K562 (cell line): ENCODE data around the gene CCL20. TPM values are rescaled to one million over a fixed set of nuclear protein-coding genes. Genes with fewer than 3 reads are reported as not detected.

Experiments used
- ATAC-seq: fragments of 200-7000 bp; cut with Tn5 transposase; 3 replicates; pipeline ENCODE4 v1.9.1; 2020; ENCODE audit warnings: moderate library complexity
- BruUV-seq: library from RNA; stranded (reverse); fragments of 400-500 nt; replicated peaks from 2 replicates; lab custom pipeline; 2021; lab: Mats Ljungman, UMichigan
- CTCF ChIA-PET: fragments of 300-600 bp; formaldehyde crosslinking; extraction: SDS; loops from one replicate; lab custom pipeline; 2021; ENCODE audit warnings: low intra/inter-chr PET ratio; lab: Yijun Ruan, JAX
- POLR2A ChIA-PET: fragments of 300-600, 350-650 bp; sonication (Branson Sonifier 250); formaldehyde crosslinking; extraction: SDS; loops from one replicate; lab custom pipeline; 2021; ENCODE audit warnings: antibody characterized with exemption, inconsistent platforms; lab: Yijun Ruan, JAX
- DNase-seq, 4 experiments: peaks; one replicate each; pipeline versions ENCODE4 v3.0.0 to v3.0.0-alpha.2; 2011 to 2018; ENCODE audit warnings: low spot score in 3 of 4, mixed read lengths in 3 of 4; ENCODE audit errors: extremely low read depth in 1 of 4
- FAIRE-seq: peaks from 2 replicates; lab custom pipeline; 2011; peaks lifted over from hg19 to GRCh38; lab: Jason Lieb, UNC
- H2AFZ ChIP-seq: 2 replicates; pipeline ENCODE4 v1.6.0; 2011; ENCODE audit warnings: low read depth, low read length, control low read depth, inconsistent platforms
- H3K27ac ChIP-seq: fragments of 200-600 bp; 3 replicates; pipeline ENCODE4 v1.8.0; 2011; ENCODE audit warnings: low read depth, mild to moderate bottlenecking, control low read depth, inconsistent platforms, low read length, moderate library complexity, mixed read lengths; ENCODE audit errors: extremely low read depth
- H3K27me3 ChIP-seq, 2 experiments: fragments of 300-600 bp in 1 of 2; 2 replicates in 1 of 2; 3 replicates in 1 of 2; pipeline versions ENCODE4 v1.6.0 to v1.8.0; 2011; ENCODE audit warnings: inconsistent platforms in 2 of 2, low read length in 2 of 2, mild to moderate bottlenecking in 1 of 2, mixed read lengths in 1 of 2, moderate library complexity in 1 of 2; ENCODE audit not compliant: control insufficient read depth in 2 of 2, insufficient read depth in 2 of 2
- H3K36me3 ChIP-seq: fragments of 300-600 bp; 3 replicates; pipeline ENCODE4 v1.8.0; 2011; ENCODE audit warnings: mild to moderate bottlenecking, low read length, inconsistent platforms; ENCODE audit not compliant: control insufficient read depth, insufficient read depth
- H3K4me1 ChIP-seq, 2 experiments: fragments of 200-600 bp in 1 of 2; replicated peaks in 1 of 2; 2 replicates in 1 of 2; 3 replicates in 1 of 2; pipeline versions ENCODE4 v1.5.1 to v1.8.0; 2011; ENCODE audit warnings: inconsistent platforms in 2 of 2, low read length in 2 of 2, mild to moderate bottlenecking in 1 of 2, mixed read lengths in 1 of 2, moderate library complexity in 1 of 2; ENCODE audit not compliant: control insufficient read depth in 2 of 2, insufficient read depth in 2 of 2
- H3K4me2 ChIP-seq: 2 replicates; pipeline ENCODE4 v1.6.1; 2011; ENCODE audit warnings: low read length, control low read depth, inconsistent platforms, mixed read lengths; ENCODE audit not compliant: insufficient read depth
- H3K4me3 ChIP-seq: fragments of 200-600 bp; sonication (generic), shearing (Covaris generic); 2 replicates; pipeline ENCODE4 v1.5.1; 2016; ENCODE audit warnings: control low read depth, inconsistent platforms
- H3K79me2 ChIP-seq: fragments of 200-600 bp; 3 replicates; pipeline ENCODE4 v1.8.0; 2011; ENCODE audit warnings: low read length, inconsistent platforms; ENCODE audit not compliant: control insufficient read depth, insufficient read depth
- H3K9ac ChIP-seq, 2 experiments: 2 replicates each; pipeline versions ENCODE4 v1.6.0 to v1.6.1; 2011; ENCODE audit warnings: low read depth in 2 of 2, low read length in 2 of 2, control low read depth in 1 of 2, inconsistent platforms in 1 of 2, mild to moderate bottlenecking in 1 of 2, mixed read lengths in 1 of 2; ENCODE audit not compliant: insufficient read depth in 1 of 2
- H3K9me1 ChIP-seq: one replicate; pipeline ENCODE4 v1.6.0; 2011; ENCODE audit warnings: inconsistent platforms, mild to moderate bottlenecking, low read length, moderate library complexity; ENCODE audit not compliant: control insufficient read depth, insufficient read depth
- H3K9me3 ChIP-seq: replicated peaks from 2 replicates; pipeline ENCODE4 v1.5.1; 2011; ENCODE audit warnings: low read depth, low read length, inconsistent platforms; ENCODE audit not compliant: control insufficient read depth, insufficient read depth
- H4K20me1 ChIP-seq: replicated peaks from 2 replicates; pipeline ENCODE4 v1.6.1; 2011; ENCODE audit warnings: low read length, inconsistent platforms, mixed read lengths; ENCODE audit not compliant: control insufficient read depth, insufficient read depth
- AFF1 ChIP-seq, 2 experiments: fragments of 450-650 bp; IDR thresholded peaks; 2 replicates each; pipeline ENCODE4 v1.6.1; 2018; ENCODE audit warnings: mild to moderate bottlenecking in 2 of 2, low read depth in 1 of 2; ENCODE audit not compliant: partially characterized antibody in 2 of 2
- CEBPB ChIP-seq: fragments of 450-650 bp; IDR thresholded peaks from 2 replicates; pipeline ENCODE4 v1.6.1; 2016; ENCODE audit warnings: missing genetic modification characterization, missing compliant biosample characterization
- RBFOX2 ChIP-seq: fragments of 200-400 bp; formaldehyde crosslinking; IDR thresholded peaks from 2 replicates; pipeline ENCODE4 v1.6.1; 2017; ENCODE audit warnings: low read depth, mild to moderate bottlenecking, low read length, moderate library complexity
- SNRNP70 ChIP-seq: fragments of 200-400 bp; formaldehyde crosslinking; optimal IDR thresholded peaks from 2 replicates; pipeline ENCODE3; 2017; ENCODE audit warnings: low read depth, low read length
- SPI1 ChIP-seq: IDR thresholded peaks from 2 replicates; pipeline ENCODE4 v1.6.1; 2011; ENCODE audit warnings: low read depth, low read length, control low read depth, borderline replicate concordance
- SRSF1 ChIP-seq: fragments of 200-400 bp; formaldehyde crosslinking; IDR thresholded peaks from 2 replicates; pipeline ENCODE4 v1.6.1; 2017; ENCODE audit warnings: mild to moderate bottlenecking, low read depth, low read length, moderate library complexity
- TARDBP ChIP-seq: fragments of 450-650 bp; IDR thresholded peaks from 2 replicates; pipeline ENCODE4 v1.6.1; 2016
- TEAD4 ChIP-seq, 2 experiments: sonication (generic) in 1 of 2; formaldehyde crosslinking in 1 of 2; IDR thresholded peaks; 2 replicates each; pipeline versions ENCODE4 v1.6.1 to v1.8.0; 2012 to 2022; ENCODE audit warnings: borderline replicate concordance in 1 of 2, inconsistent platforms in 1 of 2, low read length in 1 of 2, mild to moderate bottlenecking in 1 of 2, missing genetic modification reagents in 1 of 2
- ZNF280B ChIP-seq: fragments of 250-450 bp; sonication (Bioruptor Pico); IDR thresholded peaks from 2 replicates; pipeline ENCODE4 v1.5.1; 2021; ENCODE audit warnings: mild to moderate bottlenecking
- ZSCAN29 ChIP-seq: fragments of 450-650 bp; IDR thresholded peaks from 2 replicates; pipeline ENCODE4 v1.6.1; 2017
- WGBS: fragments of 100-300 bp; shearing (Covaris generic); methylation state at CpG from one replicate; pipeline ENCODE4 v1.1.6; 2016; ENCODE audit warnings: low coverage, mixed read lengths; ENCODE audit not compliant: insufficient coverage; ENCODE audit errors: missing lambda C conversion rate; 5-methylcytosine and 5-hydroxymethylcytosine counted together
- in situ Hi-C: fragments of 300-500 bp; cut with MboI; formaldehyde crosslinking; loops from 4 replicates; pipeline ENCODE4 v1.15.0; 2018; ENCODE audit warnings: inconsistent platforms, mixed read lengths
- intact Hi-C: fragments of 100-400 bp; cut with micrococcal nuclease; formaldehyde crosslinking; loops from 2 replicates; pipeline ENCODE4 v1.14.2; 2022
- polyA plus RNA-seq, 8 experiments: library from polyadenylated mRNA; depleted of rRNA in 4 of 8; stranded (reverse) in 5 of 8; unstranded in 3 of 8; fragments of >200 nt; fragmentation: Nextera tagmentation in 2 of 8; fragmentation: Illumina TruSeq in 1 of 8; extraction: Ambion mirVana in 2 of 8; extraction: Trizol in 1 of 8; gene quantifications; 2 replicates each; pipeline versions ENCODE4 v1.2.1 to v1.2.3, GENCODE V29; 2011 to 2014; ENCODE audit warnings: inconsistent platforms in 1 of 8, missing spikeins in 1 of 8
- total RNA-seq, 7 experiments: library from RNA; depleted of rRNA in 6 of 7; stranded (reverse); fragments of >200 nt in 6 of 7; fragmentation: Illumina TruSeq in 2 of 7; extraction: Trizol in 2 of 7; gene quantifications; 2 replicates each; pipeline versions ENCODE4 v1.2.1 to v1.2.3, GENCODE V29; 2011 to 2021; ENCODE audit warnings: low replicate concordance in 1 of 7

The CCL20 gene
- total and polyA plus RNA-seq, 9 of the 15 experiments (the other 6 are each of a cell fraction or from before 2014, with no cell fraction given) = 0.29 TPM; not detected in 8

- intact Hi-C loops (no loop called here), in situ Hi-C loops (no loop called here)
- BruUV-seq = no TSS peak
- no peaks in the 10 kb centered on the region for H3K79me2 ChIP-seq
- no peaks in the 10 kb centered on the region for H3K36me3 ChIP-seq
- no peaks in the 10 kb centered on the region for H4K20me1 ChIP-seq
- no peaks in the 10 kb centered on the region for H3K4me1 ChIP-seq
- CTCF ChIA-PET = no interaction called here
- H3K4me2 ChIP-seq = no peak overlapping the region
- ATAC-seq (no peak), DNase-seq (no peak), FAIRE-seq (no peak)
- H3K4me3 ChIP-seq = no peak overlapping the region
- no peak overlapping the region for H3K9ac ChIP-seq
- no peak overlapping the region for H3K27ac ChIP-seq
- no peaks in the 10 kb centered on the region for H3K9me1 ChIP-seq
- POLR2A ChIA-PET = interaction anchor here (0.6 to 0.7 kb wide), 3 partner anchors 8 to 15 kb away, joined by 3 to 4 read pairs (median 3); no protein-coding TSS in a partner anchor
- WGBS = 0% methylated on average over 6 of the region's 6 CpGs
- no peak overlapping the region for H2AFZ ChIP-seq
- TF ChIP-seq SRSF1 = no peak
- no peaks in the 10 kb centered on the region for H3K27me3 ChIP-seq
- no peaks in the 10 kb centered on the region for H3K9me3 ChIP-seq
These were observed 40.2 kb downstream of the CCL20 start for GRCh38 chr2:227853765-227854271.

GRCh38 chr2:227855440-227855839, 41.8 kb downstream of the CCL20 start:
- in situ Hi-C loops = no loop called here
- H4K20me1 ChIP-seq = no peaks in the 10 kb centered on the region
- H3K79me2 ChIP-seq = no peaks in the 10 kb centered on the region
- H3K9ac ChIP-seq = no peak overlapping the region
- no peaks in the 10 kb centered on the region for H3K9me3 ChIP-seq
- H3K4me2 ChIP-seq = no peak overlapping the region
- no peak overlapping the region for H3K27ac ChIP-seq
- ChIA-PET CTCF (no interaction called here), POLR2A (no interaction called here)
- 0% methylated on average over 2 of the region's 3 CpGs for WGBS
- H3K4me3 ChIP-seq = no peak overlapping the region
- no peaks in the 10 kb centered on the region for H3K36me3 ChIP-seq
- no TSS peak for BruUV-seq
- FAIRE-seq (no peak), ATAC-seq (no peak), DNase-seq (no peak)
- intact Hi-C loops = no loop called here
- H3K27me3 ChIP-seq = no peaks in the 10 kb centered on the region
- no peak overlapping the region for H2AFZ ChIP-seq
- H3K9me1 ChIP-seq = no peaks in the 10 kb centered on the region
- H3K4me1 ChIP-seq = no peaks in the 10 kb centered on the region
- no peak for TF ChIP-seq TARDBP
- no peak for TF ChIP-seq ZSCAN29
- TF ChIP-seq TEAD4 (IDR thresholded peaks at IDR 0.05; ENCODE audit: low read length) = no peak
- no peak for TF ChIP-seq TEAD4 (CRISPR knock-in tag; IDR thresholded peaks at IDR 0.05; ENCODE audit: borderline replicate concordance)
- TF ChIP-seq SNRNP70 = no peak
- TF ChIP-seq ZNF280B (CRISPR knock-in tag) = no peak
- TF ChIP-seq RBFOX2 = no peak
- TF ChIP-seq AFF1 (IDR thresholded peaks at IDR 0.05; ENCODE audit: low read depth in 1 of 2, partially characterized antibody in 2 of 2) = no peak
- TF ChIP-seq CEBPB = no peak
- TF ChIP-seq SPI1 = no peak
